Suppressor macrophage treated with lipopolysaccharide for 1 hour (primary cell): ENCODE measurements around the gene ITGAL.
"Not testable (repeated sequence)": the region's sequence is repeated elsewhere in the genome, so short reads cannot be mapped to it uniquely, and the experiment has no call there.

Experiments
- DNase-seq, 3 donors: peaks; one replicate each; pipeline ENCODE4 v3.0.0-alpha.2; 2020 to 2022

ITGAL gene

DNA sequence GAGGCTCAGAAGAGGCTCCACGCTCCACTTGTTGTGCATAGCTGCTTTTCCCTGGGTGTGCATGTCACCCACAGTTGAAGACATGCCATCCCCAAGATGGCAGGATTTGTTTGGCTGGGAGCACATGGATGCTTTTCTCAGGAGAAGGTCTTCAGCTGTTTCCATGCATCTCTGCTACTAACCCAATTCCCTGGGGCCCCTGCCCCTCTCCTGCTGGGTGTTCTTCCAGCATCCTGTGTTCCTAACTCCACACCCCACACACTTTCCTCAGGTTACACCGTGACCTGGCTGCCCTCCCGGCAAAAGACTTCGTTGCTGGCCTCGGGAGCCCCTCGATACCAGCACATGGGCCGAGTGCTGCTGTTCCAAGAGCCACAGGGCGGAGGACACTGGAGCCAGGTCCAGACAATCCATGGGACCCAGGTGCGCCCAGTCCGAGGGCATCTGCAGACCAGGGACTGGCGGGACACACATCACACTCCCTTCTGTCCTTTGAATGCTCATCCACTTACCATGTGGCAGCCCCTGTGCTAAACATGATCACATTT lies 21.5 kb downstream of the ITGAL start:
- no peak for DNase-seq

DNA sequence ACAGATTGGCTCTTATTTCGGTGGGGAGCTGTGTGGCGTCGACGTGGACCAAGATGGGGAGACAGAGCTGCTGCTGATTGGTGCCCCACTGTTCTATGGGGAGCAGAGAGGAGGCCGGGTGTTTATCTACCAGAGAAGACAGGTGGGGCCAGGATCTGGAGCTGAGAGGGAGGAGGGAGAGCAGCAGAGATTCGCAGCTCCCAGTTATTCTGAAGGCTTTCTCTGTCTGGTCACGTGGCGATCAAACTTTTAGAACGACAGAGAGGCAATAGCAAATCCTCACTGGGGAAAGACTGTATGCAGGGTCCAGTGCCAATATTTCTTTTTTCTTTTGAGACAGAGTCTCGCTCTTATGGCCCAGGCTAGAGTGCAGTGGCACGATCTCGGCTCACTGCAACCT lies 22.2 kb downstream of the ITGAL start:
- no peak for DNase-seq

DNA sequence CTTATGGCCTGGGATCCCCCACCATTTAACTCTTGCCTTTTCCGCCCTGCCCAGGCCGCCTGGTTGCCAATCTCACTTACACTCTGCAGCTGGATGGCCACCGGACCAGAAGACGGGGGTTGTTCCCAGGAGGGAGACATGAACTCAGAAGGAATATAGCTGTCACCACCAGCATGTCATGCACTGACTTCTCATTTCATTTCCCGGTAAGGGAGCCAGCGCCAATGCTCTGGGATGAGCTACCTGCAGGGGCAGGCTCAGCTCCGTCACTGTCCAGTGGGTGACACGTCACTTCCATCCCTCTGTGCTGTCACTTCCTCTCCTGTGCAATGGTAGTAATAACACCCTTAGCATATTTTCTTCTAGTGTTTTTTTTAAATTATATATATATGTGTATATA lies 26.7 kb downstream of the ITGAL start:
- DNase-seq: no peak

DNA sequence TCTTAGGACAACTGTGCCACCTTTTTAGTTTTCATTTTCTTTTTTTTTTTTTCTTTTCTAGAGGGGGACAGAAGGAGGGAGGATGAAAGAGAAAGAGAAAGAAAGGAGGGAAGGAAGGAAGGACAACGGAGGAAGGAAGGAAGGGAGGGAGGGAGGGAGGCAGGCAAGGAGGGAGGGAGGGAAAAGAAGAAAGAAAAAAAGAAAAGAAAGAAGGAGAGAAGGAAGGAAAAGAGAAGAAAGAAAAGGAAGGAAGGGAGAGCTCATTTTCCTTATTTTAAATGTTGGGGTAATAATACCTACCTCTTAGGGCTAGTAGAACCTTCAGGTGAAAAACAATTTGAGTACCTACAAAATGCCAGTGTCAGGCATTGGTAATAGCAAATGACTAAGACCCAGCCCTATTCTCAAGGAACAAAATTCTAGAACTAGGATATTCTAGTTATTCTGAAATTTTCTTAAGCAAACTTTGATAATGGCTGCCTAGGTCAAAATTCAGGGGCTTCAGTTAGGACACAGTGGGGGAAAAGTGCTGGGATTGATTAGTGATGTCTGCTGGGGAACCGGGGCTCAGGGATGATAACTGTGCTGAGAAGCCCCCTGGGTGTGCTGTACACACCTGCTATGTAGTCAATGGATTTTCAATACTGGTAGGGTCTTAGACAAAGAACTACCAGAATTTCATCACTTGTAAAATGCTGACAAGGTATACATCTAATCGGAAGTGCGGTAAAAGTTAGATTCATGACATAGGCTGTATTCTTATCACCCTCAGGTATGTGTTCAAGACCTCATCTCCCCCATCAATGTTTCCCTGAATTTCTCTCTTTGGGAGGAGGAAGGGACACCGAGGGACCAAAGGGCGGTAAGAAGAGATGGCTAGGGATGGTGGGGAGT lies 31.1 kb downstream of the ITGAL start:
- DNase-seq: no peak

DNA sequence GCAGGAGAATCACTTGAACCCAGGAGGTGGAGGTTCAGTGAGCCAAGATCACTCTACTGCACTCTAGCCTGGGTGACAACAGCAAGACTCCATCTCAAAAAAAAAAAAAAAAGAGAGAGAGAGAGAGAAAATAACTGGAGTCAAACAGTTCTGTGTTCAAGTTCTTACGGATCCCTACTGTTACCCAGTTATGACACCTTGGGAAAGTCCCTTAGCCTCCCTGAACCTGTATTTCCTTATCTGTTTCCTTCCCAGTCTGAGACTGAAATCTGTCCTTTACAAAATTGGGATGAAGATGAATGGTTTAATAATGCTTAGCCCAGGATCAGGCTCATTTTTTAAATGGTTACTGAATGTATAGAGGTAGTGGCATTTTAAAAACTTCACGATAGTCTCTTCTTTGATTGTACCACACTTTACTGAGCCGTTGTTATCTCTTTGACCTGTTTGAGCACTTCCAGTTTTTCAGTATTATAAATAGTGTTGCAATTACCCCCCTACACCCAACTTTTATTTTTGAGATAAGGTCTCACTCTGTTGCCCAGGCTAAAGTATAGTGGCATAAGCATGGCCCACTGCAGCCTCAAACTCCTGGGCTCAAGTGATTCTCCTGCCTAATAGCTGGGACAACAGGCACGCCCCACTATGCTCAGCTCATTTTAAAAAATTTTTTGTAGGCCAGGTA lies 36.7 kb downstream of the ITGAL start:
- DNase-seq: no peak

DNA sequence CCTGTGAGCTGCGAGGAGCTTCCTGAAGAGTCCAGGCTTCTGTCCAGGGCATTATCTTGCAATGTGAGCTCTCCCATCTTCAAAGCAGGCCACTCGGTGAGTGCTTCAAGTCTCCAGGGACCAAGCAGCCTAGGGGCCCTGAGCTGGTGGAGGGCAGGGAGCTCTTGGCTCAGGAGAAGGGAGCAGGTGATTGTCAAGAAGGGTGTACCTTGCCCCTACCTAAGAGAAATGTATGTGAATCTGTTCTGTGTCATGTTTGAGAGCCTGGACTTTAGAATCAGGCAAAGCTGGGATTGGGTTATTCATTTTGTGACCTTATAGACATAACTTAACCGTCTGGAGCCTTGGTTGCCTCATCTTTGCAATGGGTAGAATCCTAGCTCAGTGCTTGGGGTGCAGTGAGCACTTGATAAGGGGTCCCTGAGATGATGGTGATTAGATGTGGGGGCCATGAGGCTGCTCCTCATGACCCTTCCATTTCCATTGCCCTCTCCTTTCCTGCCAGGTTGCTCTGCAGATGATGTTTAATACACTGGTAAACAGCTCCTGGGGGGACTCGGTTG lies 37.9 kb downstream of the ITGAL start:
- no peak for DNase-seq

DNA sequence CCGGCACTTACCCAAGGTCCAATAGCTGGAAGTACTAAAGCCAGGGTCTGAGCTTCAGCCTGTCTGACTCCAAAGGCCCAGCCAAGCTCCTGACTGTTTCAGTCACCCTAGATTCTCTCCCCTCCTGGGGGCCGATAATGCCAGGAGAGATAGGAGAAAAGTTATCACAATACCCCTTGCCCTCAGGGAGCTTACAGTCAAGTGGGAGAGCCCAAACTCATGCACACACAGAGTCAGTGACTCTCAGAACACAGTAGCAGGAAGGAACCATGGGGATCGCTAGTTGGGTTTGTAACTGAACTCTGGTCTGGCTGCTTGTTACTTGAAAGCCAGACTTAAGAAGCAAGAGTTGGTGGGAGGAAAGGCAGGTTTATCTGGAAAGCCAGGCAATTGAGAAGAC lies 39.0 kb downstream of the ITGAL start:
- DNase-seq: no peak

DNA sequence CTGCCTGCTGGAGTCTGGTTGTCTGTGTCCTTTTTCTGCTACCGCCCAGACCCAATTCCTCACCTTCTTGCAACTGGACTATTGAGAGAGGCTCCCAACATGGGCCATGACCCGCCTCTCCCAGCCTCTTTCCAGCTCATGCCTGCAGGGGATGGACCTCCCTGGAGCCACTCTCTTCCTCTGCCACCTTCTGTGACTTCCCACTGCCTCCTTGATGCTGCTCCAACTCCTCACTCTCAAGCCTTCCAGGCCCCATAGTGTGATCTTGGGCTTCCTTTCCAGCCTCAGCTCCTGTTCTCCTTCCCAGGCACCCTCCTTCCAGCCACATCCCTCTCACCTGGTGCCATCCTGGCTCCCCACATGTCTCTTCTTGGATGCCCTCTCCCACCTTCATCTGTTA lies 42.7 kb downstream of the ITGAL start:
- no peak for DNase-seq

DNA sequence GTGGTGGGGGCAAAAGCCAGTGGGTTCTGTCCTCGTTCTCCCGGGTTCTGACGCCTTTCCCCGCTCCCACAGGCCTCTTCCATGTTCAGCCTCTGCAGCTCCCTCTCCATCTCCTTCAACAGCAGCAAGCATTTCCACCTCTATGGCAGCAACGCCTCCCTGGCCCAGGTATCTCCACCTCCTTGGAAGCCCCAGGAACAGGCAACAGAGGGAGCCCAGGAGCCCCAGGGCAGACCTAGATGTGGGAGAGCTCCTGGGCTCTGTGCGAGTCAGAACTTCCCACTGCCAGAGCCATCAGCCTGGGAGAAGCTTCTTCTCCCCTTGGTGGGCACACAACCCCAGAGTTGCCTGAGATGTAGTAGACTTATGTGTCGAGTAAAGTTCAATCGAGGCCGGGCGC lies 46.0 kb downstream of the ITGAL start:
- no peak for DNase-seq

DNA sequence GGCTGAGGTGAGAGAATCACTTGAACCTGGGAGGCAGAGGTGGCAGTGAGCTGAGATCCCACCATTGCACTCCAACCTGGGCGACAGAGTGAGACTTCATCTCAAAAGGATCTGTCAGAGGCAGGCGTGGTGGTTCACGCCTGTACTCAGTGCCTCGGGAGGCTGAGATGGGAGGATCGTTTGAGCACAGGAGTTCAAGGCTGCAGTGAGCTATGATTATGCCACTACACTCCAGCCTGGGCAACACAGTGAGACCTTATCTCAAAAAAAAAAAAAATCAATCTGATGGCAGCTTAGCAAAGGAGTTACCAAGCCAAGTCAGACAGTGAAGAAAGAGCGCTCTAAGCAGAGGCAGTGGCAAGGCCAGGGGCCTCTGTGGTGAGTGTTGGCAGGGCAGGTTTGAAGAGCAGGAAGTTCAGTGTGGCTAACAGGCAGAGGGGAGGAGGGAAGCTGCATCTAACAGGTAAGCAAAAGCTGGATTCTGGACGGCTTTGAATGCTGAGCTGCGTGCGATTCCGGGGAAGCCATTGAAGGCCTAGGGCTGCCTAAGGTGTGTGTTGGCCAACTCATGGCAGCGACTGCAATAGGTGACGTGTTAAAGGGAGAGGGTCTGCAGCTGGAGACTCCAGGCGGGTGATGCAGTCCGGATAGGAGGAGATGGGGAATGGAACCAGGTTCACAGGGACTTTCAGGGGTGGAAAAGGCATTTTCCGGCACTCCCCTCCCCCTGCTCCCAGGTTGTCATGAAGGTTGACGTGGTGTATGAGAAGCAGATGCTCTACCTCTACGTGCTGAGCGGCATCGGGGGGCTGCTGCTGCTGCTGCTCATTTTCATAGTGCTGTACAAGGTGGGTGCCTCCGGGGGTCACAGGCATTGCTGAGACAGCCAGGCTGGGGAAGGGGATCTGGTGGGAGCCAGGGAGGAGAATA lies 46.8 kb downstream of the ITGAL start:
- no peak for DNase-seq

DNA sequence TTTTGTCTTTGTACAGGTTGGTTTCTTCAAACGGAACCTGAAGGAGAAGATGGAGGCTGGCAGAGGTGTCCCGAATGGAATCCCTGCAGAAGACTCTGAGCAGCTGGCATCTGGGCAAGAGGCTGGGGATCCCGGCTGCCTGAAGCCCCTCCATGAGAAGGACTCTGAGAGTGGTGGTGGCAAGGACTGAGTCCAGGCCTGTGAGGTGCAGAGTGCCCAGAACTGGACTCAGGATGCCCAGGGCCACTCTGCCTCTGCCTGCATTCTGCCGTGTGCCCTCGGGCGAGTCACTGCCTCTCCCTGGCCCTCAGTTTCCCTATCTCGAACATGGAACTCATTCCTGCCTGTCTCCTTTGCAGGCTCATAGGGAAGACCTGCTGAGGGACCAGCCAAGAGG lies 48.9 kb downstream of the ITGAL start:
- DNase-seq: no peak

DNA sequence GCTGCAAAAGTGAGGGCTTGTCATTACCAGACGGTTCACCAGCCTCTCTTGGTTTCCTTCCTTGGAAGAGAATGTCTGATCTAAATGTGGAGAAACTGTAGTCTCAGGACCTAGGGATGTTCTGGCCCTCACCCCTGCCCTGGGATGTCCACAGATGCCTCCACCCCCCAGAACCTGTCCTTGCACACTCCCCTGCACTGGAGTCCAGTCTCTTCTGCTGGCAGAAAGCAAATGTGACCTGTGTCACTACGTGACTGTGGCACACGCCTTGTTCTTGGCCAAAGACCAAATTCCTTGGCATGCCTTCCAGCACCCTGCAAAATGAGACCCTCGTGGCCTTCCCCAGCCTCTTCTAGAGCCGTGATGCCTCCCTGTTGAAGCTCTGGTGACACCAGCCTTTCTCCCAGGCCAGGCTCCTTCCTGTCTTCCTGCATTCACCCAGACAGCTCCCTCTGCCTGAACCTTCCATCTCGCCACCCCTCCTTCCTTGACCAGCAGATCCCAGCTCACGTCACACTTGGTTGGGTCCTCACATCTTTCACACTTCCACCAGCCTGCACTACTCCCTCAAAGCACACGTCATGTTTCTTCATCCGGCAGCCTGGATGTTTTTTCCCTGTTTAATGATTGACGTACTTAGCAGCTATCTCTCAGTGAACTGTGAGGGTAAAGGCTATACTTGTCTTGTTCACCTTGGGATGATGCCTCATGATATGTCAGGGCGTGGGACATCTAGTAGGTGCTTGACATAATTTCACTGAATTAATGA lies 49.5 kb downstream of the ITGAL start:
- DNase-seq: no peak

DNA sequence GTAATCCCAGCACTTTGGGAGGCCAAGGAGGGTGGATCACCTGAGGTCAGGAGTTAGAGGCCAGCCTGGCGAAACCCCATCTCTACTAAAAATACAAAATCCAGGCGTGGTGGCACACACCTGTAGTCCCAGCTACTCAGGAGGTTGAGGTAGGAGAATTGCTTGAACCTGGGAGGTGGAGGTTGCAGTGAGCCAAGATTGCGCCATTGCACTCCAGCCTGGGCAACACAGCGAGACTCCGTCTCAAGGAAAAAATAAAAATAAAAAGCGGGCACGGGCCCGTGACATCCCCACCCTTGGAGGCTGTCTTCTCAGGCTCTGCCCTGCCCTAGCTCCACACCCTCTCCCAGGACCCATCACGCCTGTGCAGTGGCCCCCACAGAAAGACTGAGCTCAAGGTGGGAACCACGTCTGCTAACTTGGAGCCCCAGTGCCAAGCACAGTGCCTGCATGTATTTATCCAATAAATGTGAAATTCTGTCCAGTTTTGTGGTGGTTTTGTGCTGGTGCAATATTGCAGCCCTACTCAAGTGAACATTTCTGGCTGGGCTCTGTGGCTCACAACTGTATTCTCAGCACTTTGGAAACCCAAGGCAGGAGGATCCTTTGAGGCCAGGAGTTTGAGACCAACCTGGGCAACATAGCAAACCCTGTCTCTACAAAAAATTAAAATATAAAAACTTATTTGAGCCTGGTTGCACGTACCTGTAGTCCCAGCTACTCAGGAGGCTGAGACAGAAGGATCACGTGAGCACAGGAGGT lies 50.3 kb downstream of the ITGAL start:
- not testable (repeated sequence) for DNase-seq

DNA sequence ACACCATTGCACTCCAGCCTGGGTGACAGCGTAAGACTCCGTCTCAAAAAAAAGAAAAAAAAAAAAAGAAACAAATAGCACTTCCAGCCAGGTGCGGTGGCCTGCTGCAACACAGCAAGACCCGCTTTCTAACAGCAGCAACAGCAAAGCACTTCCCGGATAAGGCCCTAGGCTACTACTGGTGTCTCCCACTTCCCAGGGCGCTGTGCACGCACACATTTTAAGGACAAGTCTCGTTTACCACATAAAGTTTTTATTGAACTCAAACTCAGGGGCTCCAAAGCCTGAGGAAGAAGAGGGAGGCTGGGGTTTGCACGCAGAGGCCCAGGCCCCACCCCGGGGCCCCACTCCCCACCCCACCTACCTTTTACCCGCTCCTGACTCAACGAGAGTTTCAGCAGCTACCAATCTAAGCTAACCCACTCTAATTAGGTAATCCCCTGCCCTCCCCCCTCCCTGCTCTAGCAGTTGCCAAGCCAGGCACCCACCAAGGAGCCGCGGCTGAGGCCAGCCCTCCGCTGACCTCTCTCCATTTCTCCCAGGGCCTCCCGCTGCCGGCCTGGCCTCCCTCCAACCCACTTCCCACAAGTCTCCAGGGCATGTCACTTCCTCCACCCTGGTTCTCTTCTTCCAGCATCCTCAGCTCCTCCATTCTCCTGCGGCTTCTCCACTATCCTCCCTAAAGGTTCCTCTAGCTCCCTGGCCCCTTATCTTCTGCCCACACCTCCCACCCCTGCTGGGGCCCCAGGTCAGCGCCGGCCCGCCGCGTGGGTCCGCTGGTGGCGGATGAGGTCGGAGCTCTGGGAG lies 51.4 kb downstream of the ITGAL start:
- DNase-seq: no peak

DNA sequence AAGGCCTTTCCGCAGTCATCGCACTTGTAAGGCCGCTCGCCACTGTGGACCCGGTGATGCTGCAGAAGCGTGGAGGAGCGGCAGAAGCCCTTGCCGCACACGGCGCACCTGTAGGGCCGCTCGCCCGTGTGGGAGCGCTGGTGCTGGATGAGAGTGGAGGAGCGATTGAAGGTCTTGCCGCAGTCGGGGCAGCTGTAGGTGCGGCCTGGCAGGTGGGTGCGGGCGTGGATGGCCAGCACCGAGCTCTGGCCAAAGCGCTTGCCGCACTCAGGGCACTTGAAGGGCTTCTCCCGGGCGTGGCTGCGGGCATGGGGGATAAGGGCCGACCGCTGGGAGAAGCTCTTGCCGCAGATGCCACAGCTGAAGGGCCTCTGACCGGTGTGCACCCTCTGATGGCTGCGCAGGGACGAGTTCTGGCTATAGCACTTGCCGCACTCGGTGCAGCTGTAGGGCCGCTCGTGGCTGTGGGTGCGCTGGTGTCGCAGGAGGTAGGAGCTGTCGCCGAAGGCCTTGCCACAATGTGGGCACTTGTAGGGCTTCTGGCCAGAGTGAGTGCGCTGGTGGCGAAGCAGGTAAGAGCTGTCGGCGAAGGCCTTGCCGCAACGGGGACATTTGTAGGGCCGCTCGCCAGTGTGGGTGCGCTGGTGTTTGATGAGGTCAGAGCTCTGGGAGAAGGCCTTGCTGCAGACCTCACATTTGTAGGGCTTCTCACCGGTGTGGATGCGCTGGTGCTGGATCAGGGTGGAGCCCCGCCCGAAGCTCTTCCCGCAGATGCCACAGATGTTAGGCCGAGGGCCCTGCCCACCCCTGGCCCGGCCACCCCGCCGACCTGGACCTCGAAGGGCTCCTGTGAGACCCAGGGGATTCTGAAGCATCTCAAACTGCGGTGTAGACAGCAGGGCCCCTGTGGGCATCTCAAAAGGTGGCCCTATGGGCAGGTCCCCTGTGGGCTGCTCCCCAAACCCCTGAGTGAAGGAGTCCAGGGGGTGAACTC lies 52.3 kb downstream of the ITGAL start:
- DNase-seq: no peak

DNA sequence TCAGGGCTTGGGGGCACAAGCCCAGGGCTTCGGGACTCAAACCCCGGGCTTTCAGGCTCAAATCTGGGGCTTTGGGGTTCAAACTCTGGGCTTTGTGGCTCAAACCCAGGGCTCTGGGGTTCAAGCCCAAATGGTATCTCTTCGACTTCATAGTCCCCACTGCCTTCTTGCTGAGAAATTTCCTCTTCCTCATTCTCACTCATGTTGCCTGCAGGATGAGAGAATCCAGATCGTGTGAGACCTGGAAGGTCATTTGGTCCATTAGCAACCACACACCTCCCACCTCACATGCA lies 53.2 kb downstream of the ITGAL start:
- peak in 2 of 3 donors; percentile 26 to 44 for DNase-seq

DNA sequence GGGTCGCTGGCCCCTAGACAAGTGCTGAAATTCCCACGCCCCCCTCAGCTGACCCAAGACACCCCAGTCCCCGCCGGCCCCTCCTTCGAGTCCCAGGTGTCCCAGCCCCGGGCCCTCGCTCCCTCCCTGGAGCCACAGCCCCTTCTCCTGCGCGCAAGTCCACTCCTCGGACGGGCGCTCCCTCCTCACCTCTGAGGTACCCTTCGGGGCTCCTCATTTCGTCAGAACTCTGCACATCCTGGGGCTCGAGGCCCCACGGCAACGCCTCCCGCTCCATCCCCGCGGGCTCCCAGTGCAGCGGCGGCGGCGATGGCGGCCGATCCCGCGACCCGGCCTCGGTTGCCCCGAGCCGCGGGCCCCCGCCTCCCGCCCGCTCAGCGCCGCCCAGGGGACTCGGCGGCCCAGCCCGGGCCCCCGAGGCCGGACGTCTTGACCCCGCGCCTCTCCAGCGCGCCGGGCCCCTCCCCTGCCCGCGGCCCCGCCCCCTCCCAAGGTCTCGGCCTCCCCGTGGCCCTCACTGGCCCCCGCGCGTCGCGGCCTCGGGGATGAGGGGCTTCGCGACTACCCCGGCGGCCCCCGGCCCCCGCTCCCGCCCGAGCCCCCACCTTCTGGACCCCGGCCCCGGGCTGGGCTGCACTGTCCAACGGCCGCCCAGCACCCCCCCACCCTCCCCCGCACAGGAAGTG lies 53.7 kb downstream of the ITGAL start, which contains the start of gene ZNF768:
Gene ZNF768 (minus strand): TSS at position 430 of the 686 bp plus-strand sequence. CDS start 153 bp downstream, at position 277.
- DNase-seq: peak in 1 of 3 donors; percentile 37
